Erythroblast (primary cell): ENCODE measurements around the gene HCFC2.

Experiments used
- GATA1 ChIP-seq: IDR thresholded peaks from 2 replicates; pipeline ENCODE4 v1.6.1; 2011; ENCODE audit warnings: low read depth, mild to moderate bottlenecking, control low read depth, low read length, moderate library complexity
- POLR2A ChIP-seq: IDR thresholded peaks from 2 replicates; pipeline ENCODE4 v1.6.1; 2011; ENCODE audit warnings: mild to moderate bottlenecking, low read length

- TF ChIP-seq POLR2A = no peak
- no peak for TF ChIP-seq GATA1
Observed at GRCh38 chr12:104133866-104134265, 69.5 kb downstream of the HCFC2 start.
